ENCODE data around the gene CD247.

Gene CD247

GRCh38 chr1:167489571-167490340 lies 28.6 kb downstream of the CD247 start:
- no peak for DNase-seq (ENCODE audit: low read depth)

DNA sequence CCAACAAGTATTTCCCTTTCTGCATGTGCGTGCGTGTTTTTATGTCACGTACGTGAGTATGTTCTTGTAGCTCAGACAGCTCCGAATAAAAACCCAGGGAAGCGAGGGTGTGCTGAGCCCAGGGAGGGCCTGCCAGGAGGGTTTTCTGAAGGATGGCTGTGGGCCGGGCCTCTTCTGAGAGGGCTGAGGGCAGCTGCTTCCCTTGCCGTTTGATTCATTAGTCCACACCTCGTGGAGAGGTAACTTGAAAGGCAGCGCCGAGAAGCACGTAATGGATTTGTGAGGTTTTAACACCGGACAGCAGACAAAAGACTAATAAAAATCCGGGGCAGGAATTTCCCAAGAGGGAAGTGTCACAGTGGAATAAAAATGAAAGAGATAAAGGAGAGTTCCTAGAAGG lies 29.5 kb downstream of the CD247 start:
- DNase-seq (ENCODE audit: low read depth): no peak

DNA sequence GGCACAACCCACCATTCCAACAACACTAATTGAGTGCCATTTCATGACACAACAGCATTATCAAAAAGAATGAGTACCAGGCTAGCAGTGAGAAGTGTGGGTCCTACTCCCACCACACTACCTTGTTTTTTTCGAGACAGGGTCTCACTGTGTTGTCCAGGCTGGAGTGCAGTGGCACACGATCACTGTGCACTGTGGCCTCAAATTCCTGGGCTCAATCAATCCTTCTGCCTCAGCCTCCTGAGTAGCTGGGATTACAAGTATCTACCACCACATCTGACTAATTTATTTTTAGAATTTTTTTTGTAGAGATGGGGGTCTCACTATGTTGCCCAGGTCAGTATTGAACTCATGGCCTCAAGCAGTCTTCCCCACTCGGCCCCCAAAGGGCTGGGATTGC lies 30.7 kb downstream of the CD247 start:
- DNase-seq (ENCODE audit: low read depth): no peak

DNA sequence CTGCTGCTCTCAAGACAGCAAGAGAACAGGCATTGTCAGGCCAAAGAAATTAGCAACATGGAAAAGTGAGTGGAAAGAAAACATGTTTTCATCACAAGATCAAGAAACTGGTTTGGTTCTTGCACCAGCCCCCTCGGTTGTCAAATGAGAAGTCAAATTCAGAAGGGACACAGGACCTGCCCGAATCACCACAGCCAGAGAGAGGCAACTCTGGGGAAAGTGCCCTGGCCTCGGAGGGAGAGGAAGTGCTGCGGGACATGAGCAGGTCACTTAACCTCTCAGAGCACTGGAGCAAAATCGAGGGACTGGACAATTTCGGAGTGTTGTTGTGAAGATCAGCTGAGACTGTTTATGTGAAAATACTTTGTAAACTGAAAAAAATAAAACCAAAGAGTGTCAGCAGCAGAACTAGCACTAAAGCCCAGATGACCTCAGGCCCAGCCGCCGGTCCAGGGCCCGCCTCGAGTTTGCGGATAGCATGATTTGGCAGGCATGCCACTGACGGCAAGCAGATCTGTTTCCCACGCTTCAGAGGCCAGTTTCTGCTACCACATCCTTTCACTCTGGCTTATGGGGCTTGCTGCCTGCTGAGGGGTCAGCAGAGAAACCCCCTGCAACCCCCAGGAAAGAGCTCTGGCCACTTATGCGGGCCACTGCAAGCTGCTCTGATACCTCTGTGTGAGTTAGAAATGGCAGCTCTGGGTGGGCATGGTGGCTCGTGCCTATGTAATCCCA lies 32.1 kb downstream of the CD247 start:
- DNase-seq (ENCODE audit: low read depth): no peak

DNA sequence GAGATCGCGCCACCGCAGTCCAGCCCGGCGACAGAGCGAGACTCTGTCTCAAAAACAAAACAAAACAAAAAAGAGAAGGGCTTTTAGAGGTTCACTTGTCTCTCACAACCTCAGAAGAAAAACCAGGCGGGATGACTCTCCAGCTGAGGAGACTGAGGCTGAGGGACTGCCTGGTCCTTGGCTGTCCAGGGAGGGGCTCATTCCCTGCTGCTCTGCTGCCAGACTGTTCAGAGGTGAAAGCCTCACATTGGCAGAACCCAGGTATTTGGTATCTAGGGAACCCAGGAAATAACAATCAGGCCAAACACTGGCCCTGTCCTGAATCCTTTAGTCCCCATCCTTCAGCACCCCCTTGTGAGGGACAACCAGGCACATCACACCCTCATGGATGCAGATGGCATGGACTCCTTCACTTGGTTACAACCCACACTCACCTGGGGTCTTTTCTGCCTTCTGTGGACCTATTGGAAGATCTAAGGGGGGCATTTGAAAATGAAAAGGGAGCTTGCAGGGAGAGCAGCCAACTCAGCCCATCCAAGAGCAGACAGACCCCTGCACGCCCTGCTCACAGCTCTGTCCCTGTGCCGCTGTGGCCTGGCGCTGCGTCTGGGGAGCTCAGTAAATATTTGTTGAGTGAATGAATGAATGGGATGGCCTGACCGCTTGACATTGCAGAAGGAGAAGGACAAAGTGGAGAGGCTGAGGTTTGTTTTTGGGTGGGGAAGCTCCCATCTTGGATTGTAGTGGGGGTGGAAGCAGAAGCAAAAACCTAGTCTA lies 33.4 kb downstream of the CD247 start:
- no peak for DNase-seq (ENCODE audit: low read depth)

DNA sequence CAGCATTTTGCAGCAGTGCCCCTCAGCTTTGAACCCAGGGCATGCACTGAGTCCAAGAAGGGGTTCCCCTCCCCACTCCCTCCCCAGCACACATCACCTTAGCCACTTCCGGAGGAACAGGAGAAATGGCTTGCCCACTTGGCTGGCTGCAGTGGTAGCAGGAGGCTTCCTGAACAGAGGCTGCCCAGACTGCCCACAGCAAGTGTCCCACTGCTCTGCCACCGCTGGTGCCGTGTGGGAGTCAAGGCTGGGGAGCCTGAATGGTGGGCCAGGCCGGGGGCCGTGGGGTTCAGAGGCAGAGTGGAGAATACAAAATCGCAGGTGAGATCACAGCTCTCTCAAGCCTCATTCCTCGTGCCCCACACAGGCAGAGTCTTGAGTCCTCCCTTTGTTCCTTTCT lies 34.5 kb downstream of the CD247 start:
- DNase-seq (ENCODE audit: low read depth): no peak

DNA sequence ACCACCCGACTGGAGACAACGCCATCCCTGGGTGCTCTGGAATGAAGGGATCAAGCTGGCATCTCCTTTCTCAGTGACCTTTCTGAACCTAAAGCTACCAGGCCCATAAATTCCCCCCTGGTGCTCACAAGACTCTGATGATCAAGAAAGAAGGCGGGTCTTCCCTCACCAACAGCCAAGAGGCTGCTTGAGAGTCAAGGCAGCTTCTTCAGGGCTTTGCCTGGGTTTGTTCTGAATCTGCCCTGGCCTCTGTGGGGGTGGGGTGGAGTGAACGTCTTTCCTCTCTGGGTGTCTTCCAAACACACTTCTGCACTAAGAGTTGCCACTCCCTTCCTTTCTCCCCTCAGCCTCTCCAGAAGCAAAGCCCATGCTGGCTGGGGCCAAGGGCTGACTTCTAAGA lies 36.1 kb downstream of the CD247 start:
- DNase-seq (ENCODE audit: low read depth): no peak

DNA sequence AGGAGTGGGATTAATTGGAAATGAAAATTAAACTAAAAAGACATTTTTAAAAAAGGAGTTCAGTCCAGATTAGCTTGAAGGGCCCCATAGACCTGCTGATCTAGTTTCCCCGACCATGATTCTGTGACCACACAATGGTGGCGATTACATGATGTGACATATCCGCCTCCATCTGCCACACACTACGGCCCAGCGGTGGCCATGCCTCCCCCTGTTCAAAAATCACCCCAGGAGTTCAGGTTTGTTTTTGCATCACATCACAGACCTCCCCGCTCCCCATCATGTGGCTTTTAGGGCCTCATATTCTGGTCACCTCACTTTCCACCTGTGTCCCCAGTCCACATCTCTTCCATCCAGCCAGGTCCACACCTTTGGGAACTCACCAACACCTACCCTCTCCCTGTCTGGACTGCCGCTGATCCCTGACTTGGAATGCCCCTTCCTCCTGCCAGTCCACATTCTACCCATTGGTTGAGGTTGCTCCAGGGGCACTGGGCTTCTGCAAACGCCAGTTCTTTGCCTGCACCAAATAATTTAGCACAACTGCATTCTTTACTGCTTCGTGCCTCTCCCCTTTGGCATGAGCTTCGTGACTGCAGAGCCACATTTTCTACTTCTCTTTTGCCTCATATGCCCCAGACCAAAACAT lies 38.9 kb downstream of the CD247 start:
- no peak for DNase-seq (ENCODE audit: low read depth)

DNA sequence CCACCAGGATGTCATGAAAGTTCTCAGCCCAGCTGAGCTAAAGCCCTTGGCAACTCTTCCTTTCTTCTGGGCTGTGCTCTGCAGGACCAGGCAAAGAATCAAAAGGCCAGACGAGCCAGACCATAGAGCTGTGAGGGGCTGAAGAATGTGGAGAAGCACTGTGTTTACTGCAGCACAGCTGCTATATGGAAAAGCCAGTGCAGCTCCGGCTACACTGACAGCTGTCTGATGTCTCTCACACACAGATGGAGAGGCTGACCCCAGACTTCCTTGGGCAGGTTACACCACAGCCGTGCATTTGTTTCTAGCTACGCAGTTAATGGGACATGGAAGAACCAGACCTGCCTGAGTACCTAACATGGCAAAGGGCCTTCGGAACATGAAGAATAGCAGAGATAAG lies 40.3 kb downstream of the CD247 start:
- DNase-seq (ENCODE audit: low read depth): no peak

DNA sequence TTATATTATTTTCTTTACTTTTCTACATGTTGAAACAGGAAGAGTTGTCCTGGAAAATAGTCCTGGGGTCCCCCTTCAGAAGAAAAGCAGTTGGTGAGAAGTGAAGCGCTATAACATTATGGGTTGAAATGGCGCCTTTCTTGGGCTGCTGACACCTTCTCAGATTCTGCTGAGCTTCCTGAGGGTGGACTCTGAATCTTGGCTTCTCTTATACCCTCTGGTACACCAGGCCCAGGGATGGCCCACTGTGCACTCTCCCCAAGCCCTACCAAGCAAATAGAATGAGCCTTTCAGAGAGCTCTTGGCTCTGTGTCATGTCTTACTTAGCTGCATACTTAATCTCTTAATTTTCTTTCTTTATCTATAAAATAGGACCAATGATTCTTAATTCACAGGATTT lies 42.3 kb downstream of the CD247 start:
- no peak for DNase-seq (ENCODE audit: low read depth)

GRCh38 chr1:167474191-167474641 lies 44.1 kb downstream of the CD247 start:
- DNase-seq (ENCODE audit: low read depth): no peak

- DNase-seq (ENCODE audit: low read depth): no peak
Measured at GRCh38 chr1:167473761-167474160, 44.6 kb downstream of the CD247 start.

GRCh38 chr1:167472752-167473521 lies 45.4 kb downstream of the CD247 start:
- DNase-seq (ENCODE audit: low read depth): no peak

- no peak for DNase-seq (ENCODE audit: low read depth)
Measured at GRCh38 chr1:167471568-167471967, 46.8 kb downstream of the CD247 start.

DNA sequence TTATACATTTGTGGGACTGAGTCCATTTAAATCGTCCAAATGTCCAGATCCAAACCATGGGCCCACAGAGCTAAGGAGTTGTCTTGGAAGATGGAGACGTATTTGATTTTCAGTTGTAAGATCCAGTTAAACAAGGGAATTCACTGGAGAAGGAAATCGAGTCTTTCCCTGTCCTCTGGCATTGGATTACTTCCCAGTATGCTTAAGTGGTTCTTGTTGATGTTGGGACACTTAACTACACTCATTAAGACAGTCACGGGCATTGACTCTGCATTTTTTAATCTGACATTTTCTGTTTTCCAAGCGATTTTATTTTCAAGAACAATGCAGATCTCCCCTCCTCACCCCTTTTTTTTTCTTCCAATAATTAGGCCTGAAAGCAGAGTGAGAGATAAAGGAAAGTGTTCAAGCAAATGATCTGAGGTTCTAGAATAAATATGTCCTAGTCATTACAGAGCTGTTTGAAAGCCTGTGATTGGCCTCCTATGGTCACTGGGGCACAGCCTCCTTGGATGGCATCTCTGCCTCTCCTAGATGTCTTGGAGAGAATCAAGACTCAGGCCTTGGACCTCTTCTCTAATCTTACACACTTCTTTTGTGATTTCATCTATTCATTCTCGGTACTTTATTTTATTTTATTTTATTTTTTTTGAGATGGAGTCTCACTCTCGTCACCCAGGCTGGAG lies 48.9 kb downstream of the CD247 start:
- DNase-seq (ENCODE audit: low read depth): no peak

DNA sequence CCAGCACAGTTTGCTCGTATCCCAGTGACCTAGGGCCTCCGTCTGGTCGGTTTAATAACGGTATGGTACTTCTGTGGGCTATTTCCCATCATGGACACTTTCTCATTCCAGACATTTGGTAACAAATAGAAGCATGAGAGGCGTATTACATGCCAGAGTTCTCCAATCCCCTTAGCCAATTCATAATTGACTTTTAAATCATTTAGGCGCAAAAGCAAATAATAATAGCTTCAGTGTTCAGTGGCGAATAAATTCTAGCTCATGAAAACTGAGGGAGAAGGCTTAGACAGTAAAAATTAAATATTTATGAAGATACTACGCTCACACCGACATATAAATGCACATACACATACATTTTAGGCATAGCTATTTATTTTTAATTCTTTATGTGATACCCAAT lies 50.6 kb downstream of the CD247 start:
- no peak for DNase-seq (ENCODE audit: low read depth)

- DNase-seq (ENCODE audit: low read depth): no peak
Measured at GRCh38 chr1:167467126-167467710, 51.1 kb downstream of the CD247 start.

DNA sequence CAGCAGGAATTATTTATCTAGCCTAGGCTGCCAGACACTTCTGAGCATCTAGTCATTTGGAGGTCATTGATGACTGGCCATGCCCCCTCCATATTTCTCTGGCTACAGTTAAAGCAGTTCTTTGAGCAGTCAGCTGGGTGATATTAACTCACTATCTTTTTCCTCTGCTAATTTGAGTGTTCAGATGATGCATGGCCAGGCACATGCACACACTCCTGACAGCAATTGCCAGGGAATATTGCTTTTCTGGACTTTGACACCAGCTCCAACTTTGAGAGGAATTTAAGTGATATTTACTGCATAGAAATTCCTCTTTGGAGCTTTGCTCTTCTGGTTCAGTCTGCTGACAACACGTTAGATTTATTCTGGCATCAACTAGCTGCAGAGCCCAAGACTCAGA lies 52.6 kb downstream of the CD247 start:
- no peak for DNase-seq (ENCODE audit: low read depth)

DNA sequence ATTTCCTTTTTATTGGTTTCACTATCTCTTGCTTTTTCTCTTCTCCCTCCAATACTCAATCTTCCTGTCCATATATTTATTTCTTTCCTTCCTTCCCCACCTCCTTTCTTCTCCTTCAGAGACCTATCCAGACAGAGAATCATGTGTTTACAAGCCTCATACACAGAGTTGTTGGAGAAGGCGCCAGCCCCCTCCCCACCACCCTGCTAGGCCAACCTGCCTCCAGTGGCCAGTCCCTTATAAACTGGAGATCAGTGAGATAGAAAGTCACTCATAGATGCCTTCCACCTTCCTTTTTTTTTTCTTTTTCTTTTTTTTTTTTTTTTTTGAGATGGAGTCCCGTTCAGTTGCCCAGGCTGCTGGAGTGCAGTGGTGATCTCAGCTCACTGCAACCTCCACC lies 53.3 kb downstream of the CD247 start:
- DNase-seq (ENCODE audit: low read depth): no peak

- DNase-seq (ENCODE audit: low read depth): no peak
Measured at GRCh38 chr1:167463875-167464575, 54.3 kb downstream of the CD247 start.

Measured in fibroblast of gingiva (primary cell).